Glomerular visceral epithelial cell (primary cell): ENCODE measurements around the gene MAPKAPK3.
A peak's percentile ranks its signal among the peaks of the same experiment; 100 is the strongest.
"Not testable (repeated sequence)": the region's sequence is repeated elsewhere in the genome, so short reads cannot be mapped to it uniquely, and the experiment has no call there.

ENCODE experiments used
- DNase-seq: peaks from one replicate; pipeline ENCODE4 v3.0.0-alpha.2; 2016; ENCODE audit errors: extremely low spot score

MAPKAPK3 gene

DNA sequence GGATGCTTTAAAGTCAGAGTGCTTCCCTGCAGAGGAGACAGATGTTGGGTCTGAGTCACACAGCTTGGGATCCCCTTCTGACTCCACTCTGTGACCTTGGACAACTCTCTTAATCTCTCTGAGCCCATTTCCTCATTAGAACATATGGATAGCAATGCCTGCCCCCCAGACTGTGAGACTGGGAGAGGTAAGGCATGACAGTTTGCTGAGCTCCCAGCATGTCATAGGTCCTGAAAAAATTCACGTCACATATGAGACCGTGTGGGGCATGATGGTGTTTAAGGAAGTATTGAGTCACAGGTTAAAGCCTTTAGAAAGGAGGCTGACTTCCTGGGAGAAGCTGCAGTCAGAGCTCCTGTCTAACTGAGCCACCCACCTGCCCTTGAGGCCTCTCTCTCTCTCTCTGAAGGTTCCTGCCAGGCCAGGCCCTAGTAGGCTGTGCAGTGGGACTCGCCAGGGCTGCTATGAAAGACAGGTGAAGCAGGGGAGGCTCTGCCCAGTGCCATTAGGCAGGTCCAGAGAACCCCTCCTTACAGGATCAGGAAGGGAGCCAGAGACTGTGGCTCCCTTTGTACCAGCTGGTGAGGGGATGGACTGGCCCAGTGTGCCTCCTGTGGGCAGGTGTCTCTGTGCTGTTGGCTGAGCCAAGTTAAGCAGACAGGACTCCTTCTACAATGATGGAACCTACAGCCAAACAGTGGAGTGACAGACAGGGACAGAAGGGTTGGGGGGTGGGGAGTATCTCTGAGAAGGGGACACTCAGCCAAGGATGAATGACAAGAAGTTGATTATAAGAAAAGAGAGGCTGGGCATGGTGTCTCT, 38.3 kb downstream of the MAPKAPK3 start:
- no peak for DNase-seq

DNA sequence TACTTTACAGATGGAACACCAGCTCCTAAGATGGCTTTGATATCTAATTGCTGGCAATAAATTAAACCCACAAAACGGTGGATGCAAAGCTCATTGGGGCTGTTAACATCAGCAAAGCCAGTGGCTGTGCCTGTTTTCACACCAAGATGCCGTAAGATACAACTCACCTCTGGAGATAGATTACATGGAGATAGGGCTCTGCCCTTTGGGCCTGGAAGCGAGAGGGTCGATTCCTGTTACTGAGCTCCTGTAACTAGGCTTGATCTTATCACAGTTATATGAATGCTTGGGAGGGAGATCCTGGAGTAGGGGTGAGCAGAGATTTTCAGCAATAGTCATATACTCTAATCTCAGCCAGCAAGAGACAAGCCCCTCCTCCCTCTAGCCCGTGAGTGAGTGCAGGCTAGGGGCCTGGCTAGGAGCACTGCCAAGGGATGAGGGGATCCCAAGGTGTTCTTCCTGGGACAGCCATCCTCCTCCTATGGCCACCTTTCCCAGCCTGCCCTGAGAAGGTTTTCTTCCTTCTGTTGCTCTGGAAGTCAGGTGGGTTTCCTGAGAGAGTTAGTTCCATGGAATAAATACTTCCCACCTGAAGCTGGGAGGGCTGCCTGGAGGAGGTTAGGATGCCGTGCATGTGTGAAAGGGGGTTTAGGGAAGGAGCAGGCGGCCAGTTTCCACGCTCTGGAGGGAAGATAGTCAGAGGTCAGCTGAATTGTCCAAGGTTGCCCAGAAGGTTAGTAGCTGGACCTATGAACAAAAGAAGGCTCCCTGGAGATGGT, 39.7 kb downstream of the MAPKAPK3 start:
- DNase-seq: no peak

DNA sequence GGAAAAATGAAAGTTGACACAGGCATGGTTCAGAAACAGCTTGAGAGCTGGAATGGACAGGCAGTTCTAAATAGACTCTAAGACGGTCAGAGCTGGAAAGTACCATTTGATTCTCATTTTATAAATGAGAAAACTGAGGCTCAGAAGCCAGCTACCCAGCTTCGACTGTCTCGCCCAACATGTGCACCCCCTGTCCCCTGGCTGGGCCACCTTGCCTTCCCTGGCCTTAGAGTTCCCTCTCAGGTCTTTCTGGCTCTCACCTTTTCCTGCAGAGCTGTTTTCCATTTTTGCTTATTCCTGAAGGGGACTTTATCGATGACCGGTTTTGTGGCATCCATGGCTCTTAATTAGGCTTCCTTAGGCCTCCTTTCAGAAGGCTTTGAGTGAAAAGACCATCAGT, 40.5 kb downstream of the MAPKAPK3 start:
- no peak for DNase-seq

DNA sequence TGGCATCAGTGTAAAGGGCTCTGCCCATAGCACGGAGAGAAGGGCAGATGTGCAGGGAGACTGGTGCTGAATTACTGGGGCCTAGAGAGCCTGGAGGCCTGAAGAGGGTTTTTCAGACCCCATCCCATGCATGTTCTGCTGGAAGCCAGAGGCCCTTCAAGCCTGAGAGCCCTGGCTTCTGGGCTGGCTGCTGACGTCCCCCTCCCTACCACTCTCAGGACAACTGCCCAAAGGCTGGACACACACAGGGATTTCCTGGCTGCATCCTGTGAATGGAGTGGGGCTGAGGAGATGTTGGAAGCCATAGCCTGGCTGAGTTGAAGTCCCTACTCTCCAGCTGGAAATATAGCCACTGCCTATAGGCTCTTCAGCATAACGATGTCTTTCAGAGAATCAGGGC, 40.9 kb downstream of the MAPKAPK3 start:
- no peak for DNase-seq

DNA sequence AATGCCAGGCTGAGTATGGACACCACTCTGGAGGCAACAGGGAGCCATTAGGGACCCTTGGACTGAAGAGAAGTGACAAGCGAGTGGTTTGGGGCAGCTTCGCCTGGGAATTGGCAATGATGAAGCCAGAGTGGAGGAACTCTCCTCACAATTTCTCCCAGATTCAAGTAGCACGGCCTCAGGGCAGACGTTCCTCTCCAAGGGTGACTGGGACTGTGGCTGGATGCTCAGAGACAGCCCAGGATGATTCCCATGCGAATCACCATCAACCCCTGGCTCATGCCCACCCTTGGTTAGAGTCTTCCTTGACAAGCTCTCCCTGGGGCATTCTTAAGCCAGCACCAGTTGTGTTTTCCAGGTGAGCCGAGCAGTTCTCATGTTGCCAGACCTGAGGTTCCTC, 41.5 kb downstream of the MAPKAPK3 start:
- peak; percentile 14 for DNase-seq

DNA sequence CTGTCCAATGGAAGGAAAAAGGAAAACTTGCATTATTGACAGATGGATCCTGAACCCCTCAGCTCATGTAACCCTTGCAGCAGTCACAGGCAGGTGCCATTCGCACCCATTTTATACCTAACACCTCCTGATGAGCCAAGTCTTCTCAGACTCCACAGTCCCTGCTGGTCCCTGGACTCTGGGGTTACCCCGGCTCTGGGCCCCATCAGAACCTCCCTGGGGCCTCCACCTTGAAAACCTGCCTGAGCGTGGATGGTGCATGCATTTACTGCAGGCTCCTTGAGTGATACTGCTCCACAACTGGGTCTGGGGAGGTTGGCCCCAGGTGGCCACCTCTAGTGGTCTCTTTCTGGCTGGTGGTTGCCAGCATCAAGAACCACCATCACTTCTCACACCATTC, 41.9 kb downstream of the MAPKAPK3 start:
- no peak for DNase-seq

DNA sequence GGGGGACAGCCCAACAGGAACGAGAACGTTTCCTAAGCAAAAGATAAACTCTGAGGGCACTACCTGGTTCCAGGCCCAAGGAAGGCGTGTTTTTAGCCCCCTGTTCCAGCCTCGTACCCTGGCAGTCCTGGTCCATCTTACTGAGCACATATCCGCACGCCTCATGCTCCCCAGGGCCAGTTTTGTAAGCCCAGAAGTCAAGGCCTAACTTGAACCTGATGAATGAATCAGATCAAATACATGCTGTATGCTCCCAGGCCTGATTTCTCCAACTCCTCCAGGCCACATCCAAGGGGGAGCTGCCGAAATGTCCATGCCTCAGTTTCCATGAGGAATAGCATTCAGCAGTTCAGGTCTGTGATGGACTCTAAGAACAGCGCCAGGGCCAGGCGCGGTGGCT, 43.4 kb downstream of the MAPKAPK3 start:
- DNase-seq: no peak

DNA sequence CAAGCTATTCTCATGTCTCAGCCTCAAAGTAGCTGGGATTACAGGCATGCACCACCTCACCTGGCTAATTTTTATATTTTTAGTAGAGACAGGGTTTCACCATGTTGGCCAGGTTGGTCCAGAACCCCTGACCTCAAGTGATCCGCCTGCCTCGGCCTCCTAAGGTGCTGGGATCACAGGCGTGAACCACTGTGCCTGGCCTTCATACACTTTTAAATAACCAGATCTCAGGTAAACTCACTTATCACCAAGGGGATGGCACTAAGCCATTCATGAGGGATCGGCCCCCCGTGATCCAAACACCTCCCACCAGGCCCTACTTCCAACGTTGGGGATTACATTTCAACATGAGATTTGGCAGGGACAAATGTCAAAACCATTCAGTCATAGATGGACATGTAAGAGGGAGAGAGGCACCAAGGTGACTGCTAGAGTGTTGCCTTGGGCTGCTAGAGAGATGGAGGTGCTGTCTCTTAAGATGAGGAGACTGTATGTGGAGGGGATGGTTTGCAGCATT, 44.4 kb downstream of the MAPKAPK3 start:
- DNase-seq: no peak

DNA sequence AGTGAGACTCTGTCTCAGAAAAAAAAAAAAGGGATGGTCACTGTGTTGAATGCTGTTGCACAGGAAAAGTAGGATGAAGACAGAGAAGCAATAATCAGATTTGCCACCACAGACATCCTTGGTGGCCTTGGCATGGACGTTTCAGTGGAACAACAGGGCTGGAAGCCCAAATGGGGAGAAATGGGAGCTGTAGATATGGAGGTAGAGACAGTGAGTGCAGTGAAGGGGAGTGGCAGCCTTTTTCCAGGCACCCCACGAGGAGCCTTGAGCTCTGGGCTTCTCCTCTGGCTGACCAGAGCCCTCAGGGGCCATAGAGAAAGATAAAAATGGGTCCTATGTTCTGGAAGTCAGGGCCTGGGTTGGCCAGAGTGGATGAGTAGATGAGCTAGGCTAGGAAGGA, 45.5 kb downstream of the MAPKAPK3 start:
- DNase-seq: no peak

DNA sequence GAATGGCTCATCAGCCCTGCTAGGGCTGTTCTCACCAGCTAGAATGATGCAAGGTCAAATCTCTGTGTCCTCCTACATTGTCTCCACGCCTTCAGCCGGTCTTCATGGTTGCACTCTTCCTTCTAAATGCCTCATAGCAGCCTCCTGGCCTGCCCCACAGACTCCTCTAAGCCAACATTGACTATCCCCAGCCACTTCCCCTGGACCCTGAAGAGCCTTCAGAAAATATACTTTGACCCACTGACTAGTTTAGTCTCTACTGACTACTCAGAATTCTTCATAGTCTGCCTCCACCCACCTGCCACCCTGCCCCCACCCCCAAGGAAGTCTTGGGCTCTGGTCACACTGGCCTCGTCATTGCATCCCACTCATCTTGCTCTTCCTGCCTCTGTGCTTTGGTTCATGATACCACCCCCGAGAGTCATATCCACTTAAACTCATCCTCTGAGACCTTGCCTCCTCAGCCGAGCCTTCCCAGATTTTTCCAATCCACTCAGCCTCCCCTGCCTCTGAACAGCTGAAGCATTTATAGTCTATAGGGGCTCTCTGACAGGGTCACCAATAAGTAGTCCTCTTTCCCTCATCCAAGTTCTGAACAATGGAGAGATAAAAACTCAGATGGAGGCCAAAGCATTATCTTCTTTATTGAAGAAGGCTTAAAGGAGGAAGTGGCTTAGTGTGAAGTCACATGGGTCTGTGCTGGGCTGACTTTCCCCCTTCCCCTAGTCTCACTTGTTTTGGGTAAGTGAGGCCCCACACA, 48.3 kb downstream of the MAPKAPK3 start:
- no peak for DNase-seq

DNA sequence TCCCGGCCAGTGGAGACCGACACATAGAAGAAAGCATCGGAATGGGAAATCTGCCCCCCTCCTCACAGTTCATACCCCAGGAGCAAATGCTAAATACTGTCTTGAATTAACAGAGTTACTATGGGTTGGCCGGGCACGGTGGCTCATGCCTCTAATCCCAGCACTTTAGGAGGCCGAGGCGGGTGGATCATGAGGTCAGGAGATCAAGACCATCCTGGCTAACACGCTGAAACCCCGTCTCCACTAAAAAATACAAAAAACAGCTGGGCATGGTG, 48.8 kb downstream of the MAPKAPK3 start:
- not testable (repeated sequence) for DNase-seq

DNA sequence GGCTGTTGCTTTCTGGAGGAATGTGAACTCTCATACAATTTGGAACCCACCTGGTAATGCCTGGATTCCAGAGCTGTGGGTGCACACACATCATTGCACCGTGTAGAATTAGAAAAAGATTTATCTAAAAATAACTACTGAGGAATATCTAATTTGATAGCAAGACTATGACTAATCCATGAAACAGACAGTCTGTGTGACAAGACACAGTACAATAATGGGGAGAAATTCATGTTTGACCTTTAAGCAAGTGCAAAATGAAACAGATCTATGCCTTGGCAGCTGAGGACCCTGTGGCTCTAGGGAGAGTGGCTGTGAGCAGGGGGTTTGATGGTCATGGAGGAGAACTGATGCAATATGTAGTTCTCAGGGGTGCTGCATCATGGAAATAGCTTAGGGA, 49.9 kb downstream of the MAPKAPK3 start:
- DNase-seq: no peak

DNA sequence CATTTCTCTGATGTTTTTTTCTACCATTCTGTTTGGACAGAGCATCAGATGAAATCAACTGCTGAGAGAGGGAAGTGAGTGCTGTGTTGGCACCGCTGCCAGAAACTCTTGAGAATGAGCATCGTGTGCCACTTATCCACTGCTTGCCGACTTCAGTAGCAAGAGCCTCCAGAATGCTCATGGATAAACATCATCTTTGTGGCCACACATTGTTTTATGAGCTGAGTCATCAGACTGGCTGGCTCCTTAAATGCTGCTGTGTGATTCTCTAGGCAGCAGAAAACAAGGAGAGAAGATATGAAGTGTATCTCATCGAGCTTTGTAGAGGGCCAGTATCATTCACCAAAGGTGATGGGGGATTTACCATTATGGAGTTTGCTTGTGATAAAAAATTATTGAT, 54.4 kb downstream of the MAPKAPK3 start:
- DNase-seq: peak; percentile 63

DNA sequence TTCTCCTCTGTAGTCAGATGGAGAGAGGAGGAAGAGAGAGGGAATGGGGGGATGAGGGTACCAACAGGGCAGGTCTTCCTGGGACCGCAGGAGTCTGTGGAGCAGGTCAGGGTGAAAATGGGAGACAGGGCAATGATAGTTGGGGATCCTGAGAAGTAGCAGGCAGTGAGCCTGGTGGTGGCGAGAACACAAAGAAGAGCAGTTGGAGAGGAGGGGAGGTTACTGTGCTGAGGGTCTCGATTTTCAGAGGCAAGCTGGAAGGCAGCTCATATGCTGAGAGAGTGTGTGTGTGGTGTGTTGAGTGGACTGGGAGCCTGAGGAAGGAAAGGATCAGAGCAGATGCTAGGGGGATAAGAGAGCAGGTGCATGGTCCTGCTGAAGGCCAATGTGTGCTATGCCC, 55.7 kb downstream of the MAPKAPK3 start:
- DNase-seq: no peak

DNA sequence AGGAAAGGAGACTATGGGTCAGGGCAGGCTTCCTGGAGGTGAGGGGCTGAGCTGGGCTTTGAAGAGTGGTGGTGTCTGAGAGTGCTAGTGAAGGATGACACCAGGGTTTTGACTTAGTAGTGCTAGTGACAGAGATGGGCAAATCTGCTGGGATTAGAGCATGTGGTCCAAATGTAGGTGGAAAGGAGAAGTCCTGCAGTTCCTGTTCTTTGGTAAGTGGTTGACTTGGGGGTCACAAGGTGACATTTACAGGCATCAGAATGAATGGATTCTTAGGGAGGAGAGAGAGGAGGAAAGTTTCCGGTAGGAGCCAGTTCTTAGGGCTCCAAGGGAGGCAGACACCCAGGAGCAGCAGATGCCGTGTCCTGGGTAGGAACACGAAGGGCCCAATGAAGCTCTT, 57.0 kb downstream of the MAPKAPK3 start:
- DNase-seq: no peak

DNA sequence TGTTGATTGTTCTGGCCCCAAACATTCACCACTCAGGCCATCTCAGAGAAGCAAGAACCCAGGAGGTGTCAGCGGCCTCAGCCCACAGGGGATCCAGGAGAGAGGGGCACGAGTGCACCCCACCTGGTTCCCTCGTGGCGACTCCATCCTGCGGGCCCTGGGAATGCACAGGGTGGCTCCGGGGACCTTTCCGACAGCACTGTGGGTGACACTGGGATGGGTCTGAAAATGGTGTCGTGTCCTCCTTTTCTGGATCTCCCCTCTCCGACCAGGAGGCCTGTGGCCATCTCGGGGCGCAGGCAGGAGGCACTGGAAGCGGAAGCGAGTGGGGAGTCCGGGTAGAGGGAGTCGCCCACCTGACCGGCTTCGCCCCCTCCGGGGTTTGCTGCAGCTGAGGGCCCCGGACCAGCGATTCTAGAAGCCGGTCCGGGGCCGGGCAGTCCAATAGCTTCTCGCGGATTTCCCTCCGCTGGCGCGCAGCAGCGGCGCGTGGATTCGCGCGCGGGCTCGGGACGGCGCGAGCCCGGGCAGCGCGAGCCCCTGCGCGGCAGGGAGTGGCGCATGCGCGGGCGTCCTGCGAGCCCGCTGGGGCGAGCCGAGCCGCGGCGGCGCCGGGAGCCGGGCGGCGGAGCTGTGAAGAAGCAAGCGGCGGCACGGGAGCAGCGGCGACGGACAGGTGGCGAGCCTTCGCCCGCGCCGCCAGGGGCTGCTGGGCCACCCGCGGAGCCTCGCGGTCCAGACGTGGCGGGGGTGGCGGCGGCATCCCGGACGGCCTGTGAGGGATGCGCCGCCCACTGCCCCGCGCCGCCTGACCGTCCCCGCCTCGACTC, 57.6 kb downstream of the MAPKAPK3 start, which contains the start of gene DOCK3:
TSS of gene DOCK3 (plus strand) at position 579 of the 830 bp plus-strand sequence. CDS start 337 bp downstream, outside the sequence.
- peak; percentile 47 for DNase-seq

DNA sequence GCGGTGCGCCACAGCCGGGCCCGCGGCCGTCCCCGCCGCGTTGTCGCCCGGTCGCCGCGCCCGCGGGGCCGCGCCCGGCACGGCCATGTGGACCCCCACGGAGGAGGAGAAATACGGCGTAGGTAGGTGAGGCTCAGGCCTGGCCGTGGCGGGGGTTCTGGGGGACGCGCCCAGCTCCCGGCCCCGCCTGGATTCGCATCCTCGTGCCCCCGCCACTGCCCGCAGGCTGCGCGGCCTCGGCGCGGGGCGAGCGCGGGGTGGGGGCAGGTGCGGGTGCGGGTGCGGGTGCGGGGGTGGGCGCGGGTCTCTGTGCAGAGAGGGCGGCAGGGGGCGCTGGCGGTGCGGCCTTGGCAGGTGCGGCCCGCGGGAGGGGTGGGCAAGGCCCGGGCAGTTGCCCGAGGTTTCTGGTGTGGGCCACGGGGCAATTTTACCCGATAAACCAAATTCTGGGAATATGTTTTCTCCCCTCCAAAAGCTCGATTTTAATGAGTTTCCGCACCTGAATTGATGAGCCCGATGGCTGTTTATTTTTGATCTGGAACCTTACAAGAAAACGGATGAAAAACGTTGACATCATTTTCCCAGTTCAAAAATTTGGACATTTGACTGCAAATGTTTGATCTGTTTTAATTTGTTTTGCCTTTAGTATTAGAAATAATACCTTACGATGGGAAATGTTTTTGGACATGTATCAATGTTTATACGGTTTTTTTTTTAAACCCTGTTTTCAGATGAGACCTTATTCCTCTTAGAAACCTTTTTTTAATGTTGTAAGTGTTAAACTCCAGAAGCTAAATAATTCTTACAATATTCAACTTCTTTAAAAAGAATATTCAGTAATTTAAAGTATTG, 58.5 kb downstream of the MAPKAPK3 start:
- no peak for DNase-seq

DNA sequence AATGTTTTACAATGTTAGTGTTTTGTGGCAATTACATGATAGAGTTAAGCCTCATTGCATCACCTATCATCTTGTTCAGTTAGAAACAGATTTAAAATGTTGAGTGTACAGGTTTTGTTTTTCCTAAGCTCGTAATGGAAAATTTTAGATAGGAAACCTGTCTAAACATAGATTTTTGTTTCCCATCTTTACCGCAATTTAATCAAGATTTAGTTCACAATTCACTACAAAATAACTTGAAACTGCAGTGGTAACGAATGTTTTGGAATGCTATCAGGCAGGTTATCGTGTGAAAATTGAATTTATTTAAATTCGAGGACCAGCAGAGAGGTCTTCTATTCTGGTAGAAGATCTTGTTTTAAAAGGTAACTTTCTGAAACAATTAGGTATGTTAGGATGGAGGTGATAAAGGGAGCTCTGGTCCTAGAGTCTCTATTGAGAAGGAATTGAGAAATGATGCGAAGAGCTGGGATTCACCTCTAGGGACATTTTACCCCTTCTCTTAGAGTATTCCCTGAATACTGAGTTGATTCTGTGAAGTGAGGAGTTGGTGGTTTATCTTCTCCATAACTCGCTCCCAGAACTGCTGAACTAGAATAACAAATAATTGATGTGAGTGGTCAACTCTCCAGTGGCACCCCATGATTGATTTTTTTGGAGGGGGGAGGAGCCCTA, 59.2 kb downstream of the MAPKAPK3 start:
- no peak for DNase-seq

DNA sequence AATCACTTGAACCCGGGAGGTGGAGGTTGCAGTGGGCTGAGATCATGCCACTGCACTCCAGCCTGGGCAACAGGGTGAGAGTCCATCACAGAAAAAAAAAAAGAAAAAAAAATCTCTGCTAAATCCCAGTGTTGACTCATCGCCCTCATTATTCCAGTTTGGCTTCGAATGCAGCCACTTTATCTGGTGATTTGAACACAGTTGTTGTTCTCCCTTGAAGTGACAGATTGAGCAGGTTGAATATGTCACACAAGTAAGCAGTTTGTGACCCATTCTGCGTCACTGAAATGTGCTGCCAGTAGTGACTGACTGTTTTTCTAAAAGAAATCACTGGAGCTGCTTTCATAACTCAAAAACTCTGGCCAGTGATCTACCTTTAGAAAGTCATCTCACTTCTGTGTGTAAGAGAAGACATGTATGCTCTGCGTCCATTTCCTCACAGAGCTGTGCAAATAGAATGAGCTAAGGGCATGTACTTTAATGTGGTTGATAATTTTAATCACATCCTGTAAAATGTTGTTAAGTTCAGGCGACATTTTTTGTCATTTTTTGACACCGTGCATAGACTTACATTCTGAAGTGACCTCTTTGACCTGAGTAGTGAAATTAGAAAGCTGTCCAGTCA, 70.3 kb downstream of the MAPKAPK3 start:
- DNase-seq: no peak
